HG02870 (cell line): ENCODE results near the gene HAO2.
"Not testable (repeated sequence)": the region's sequence is repeated elsewhere in the genome, so short reads cannot be mapped to it uniquely, and the experiment has no call there.

Experiments
- ATAC-seq: cut with Tn5 transposase; IDR thresholded peaks from one replicate; pipeline ENCODE4 v1.9.1; 2021; ENCODE audit warnings: mild to moderate bottlenecking, moderate library complexity; ENCODE audit not compliant: unreplicated experiment

HAO2 gene

DNA sequence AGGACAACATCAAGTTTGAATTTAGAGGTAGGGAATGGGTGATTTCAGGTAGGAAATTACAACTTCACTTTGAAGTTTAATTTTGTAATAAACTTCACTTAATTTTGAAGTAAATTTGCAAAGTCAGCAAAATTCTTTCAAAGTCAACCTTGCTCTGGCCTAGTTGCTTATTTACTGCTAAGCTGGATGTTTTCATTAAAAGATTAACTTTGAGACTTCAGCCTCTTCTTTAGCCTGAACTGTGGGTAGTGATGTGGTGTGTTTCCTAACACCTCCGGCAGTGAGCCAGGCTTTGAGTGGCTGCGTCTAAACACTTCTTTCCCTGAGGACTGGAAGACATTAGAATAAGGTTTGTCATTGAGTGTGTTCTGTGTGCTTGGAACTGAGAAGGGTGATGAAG, at the start of gene HAO2:
HAO2 (plus strand) TSS at position 232 of the 400 bp plus-strand sequence. CDS start 12,301 bp downstream, outside the sequence.
- ATAC-seq: no peak

DNA sequence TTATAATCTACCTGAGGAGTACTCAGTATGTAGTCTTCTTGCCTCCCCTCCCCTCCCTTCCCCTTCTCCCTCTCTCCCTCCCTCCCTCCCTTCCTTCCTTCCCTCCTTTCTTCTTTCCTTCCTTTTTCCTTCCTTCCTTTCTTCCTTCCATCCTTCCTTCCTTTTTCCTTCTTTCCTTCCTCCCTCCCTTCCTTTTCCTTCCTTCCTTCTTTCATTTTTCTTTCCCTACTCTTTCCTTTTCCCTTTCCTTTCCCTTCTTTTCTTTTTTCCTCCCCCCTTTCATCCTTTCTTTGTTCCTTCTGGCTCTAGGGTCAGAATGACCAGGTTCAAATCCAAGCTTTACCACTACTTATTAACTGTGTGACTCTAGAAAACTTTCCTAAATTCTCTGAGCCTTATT, 48.5 kb upstream of the HAO2 start:
- no peak for ATAC-seq

DNA sequence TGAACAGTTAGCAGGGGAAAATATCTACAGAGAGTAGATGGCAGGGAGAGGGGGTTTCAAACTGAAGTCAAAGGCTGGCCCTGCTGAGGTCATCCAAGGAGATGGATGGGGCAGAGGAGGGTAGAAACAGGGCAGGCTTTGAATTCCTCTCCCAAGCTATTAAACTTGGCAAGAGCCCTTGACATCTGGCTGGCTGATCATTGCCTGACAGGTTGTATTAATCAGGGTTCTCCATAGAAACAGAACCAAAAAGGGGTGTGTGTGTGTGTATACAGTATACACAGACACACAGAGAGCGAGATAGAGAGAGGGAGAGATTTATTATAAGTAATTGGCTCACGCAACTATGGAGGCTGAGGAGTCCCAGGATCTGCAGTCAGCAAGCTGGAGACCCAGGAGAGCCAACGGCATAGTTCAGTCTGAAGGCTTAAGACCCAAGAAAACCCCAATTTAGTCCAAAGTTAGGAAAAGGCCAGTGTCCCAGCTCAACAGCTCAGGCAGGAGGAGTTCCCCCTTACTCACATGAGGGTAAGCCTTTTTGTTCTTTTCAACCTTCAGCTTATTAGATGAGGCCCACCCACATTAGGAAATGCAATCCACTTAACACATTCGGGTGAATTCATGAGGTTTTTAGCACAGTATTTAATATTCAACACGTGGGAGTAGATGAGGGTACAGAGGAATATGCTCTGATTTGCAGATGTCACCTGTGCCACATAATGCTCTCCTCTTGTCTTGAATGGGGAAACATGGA, 46.7 kb upstream of the HAO2 start:
- ATAC-seq: no peak

DNA sequence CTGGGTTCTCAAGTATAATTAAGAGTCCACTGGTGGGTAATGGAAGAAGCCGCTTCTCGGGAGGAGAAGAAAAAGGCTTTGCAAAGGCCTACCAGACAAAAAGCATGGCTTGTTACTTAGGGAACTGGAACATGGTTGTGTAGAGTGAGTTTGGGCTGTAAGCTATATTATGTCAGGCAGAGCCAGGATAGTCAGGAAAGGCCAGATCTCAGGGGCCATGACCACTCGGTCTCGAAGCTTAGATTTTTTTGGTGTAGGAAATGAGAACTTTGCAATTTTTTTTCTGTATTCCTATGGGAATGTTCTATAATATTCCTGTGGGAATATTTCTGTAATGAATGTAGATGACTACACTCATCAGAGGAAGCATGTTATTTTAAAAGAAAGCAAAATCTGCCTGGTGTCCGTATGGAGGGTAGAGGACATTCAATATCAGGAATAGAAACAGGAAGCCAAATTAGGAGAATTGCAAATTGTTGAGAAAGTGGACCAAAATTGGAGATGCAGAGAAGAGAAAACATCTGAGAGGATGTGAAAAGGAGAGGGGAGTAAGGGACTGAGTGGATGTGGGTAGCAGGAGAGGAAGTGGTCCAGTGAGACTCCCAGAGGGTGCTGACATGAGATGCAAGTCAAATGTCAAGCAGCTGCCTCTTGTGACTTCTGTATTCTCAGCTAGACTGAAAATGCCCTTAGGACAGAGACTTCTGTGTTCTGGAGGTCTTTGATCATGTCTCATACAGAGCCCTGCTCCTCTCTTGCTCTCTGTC, 45.2 kb upstream of the HAO2 start:
- ATAC-seq: peak; percentile 92

DNA sequence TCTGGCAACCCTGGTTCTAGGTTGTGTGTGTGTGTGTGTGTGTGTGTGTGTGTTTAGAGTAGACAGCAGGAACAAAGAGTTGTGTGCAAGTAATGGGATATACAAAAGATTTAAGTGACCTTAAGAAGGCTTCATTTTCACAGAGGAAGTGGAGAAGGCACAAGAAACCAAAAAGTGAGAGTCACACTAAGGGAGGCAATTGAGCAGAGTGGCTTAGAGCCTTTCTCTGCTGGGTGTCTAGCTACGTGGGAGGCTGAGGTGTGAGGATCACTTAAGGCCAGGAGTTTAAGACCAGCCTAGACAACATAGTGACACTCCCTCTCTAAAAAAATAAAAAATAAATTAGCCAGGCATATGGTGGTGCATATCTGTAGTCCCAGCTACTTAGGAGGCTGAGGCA, 44.4 kb upstream of the HAO2 start:
- peak; percentile 26 for ATAC-seq

DNA sequence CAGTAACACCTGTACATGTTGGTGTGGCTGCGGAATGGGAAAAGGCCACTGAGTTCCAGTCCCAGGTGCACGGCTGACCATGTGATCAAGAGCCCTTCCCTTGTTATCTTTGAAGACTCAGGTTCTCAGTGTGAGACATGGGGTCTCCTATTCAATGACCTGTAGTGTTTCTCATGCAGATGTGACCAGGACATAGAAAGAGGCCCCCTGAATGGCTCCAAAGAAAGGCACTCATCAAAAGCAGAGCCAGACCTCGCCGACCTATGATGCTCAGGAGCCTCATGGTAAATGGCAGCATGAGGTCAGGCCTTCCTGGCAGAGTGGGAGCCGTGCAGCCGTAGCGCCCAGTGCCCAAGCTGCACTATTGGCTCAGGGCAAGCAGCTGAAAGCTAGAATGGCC, 42.3 kb upstream of the HAO2 start:
- no peak for ATAC-seq

DNA sequence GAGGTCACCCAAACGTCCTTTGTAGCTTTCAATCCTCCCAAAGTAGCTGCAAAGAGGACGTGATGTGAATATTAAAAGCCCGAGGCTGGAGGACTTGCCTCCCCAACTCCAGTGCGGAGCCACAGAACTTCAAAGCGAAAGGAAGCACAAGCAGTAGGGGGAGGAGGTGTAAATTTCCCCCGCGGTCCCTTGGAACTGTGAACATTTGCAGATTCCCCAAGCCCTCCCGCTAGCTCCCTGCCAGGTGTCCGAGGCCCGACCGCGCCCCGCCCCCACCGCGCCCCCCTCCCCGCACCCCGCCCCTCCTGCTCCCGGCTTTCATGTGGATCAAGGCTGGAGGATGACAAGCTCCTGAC, 41.5 kb upstream of the HAO2 start:
- no peak for ATAC-seq

DNA sequence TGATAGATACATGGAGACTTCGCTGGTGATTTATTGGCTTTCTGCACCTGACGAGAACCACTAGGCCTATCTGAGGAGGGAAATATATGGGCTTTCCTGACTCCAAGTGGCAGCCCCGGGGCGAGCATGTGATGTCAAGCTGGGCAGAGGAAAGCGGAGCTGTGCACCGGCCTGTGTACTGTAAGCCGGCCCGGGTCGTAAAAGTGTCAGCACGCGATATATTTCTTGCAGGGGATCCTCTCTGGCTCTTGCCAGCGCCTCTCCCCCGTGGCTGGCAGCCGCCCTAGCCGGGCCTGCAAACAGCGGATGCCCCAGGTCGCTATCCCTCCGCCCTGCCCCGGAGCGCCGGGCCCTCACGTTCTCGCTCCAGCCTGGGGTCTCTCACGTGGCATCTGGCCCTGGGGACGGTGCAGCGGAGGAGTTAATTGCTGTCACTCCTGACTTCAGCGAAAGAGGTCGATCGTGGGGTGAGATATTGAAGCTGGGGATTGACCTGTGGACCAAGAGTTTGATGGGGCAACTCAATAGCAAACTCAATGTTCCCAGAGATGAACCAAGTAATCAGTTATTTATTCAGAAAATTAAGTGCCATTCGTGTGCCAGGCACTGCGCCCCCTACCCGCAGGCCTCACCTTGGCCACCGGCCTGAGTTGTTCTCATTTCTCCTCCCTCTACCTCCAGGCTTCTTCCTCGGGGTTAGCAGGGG, 41.0 kb upstream of the HAO2 start:
- no peak for ATAC-seq

DNA sequence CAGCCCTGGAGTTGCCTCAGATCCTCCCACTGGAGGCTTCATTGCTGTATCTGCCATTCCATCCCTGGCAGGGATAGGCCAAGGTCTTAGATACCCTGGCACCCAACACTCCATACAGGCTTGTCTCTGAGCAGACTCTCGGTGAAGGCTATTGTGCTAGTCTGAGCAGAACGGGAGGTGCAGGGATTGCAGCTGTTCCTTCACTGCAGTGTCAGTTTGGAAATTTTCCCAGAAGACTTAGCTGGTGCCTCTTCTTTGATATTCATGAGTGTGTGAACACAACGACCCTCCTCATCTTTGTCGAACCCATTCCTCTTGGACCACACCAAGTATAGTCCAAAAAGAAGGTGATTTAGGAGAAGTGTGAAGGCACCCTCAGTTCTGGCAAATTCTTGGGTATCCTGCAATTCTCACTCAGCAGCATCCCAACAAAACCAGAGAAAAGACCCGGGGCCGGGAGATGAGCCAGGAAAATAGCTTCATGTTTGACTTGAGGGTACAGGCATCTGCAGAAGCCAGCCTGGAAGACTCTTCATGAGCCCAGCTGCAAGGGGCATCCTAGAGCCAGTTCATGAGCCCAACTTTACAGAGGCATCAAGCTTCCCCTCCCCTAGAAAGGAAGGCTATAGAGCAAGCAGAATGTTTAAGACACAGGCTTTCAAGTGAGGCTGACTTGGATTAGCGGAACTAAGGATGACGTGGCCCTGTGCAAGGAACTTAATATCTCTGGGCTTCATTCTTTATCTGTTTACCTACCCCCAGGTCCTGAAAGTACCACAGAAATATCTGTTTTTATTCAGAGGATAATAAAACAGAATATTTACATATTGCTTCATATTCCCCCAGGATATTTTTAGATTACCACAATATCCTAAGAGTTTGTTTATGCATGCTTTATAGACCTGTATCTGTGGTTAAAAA, 38.8 kb upstream of the HAO2 start:
- no peak for ATAC-seq

DNA sequence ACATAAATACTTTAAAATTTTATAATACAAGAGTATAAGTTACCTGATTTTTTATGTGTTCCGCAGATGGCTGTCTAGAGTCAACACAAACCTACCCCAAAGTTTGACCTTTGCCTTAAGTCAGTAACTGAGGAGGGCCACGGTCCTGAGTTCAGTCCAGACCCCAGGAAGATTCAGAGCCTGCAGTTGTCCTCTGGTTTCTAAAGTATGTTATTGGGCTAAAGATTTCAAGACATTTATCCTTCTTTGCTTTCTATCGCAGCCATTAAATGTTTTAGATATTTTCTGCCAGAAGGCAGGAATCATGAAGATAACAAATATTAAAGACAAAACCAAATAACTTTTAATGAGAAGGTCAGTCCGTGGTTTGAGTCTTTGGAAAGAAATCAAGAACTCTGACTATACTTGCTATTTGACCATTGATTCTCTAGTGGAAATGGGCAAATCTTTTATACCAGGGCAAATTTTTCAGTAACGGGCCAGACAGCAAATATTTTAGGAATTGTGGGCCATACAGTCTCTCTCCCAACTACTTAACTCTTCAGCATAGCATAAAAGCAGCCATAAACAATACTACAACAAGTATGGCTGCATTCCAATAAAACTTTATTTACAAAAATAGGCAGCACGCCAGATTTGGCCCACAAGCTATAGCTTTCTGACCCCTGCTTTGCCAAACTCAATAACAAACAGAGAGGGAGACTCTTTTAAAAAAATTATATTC, 38.0 kb upstream of the HAO2 start:
- ATAC-seq: no peak

DNA sequence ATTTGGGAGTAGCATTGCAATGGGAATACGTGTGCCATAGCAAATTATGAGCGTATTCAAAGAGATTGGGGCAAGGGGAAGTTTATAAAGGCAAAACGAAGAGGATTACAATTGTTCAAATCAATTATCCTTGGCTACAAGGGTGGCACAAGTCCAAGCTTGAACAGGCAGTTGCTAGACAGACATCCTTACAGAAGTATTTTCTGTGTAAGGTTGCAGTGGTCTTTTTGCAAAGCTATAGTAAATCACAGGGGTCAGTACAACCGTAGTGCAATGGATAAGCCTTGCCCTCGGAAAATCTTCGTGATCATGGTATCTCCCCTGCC, 37.4 kb upstream of the HAO2 start:
- ATAC-seq: no peak

DNA sequence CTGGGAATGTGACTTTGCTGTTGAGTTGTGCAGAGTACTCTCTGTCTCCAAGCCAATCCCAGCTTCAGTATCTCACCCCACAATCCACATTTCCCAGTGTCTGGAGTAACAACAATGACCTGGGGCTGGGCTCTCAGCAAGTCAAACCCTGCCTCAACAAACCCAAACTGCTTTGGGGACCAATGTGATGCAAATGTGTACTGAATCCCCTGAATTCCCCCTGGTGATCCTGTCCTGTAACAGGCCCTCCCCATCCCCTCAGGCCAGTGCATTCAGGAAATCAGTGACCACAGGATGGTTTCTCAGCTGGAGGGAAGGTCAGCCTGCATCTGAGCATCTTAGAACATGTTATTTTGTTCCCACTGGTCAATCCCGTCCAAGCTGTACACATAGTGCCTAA, 36.7 kb upstream of the HAO2 start:
- ATAC-seq: no peak

DNA sequence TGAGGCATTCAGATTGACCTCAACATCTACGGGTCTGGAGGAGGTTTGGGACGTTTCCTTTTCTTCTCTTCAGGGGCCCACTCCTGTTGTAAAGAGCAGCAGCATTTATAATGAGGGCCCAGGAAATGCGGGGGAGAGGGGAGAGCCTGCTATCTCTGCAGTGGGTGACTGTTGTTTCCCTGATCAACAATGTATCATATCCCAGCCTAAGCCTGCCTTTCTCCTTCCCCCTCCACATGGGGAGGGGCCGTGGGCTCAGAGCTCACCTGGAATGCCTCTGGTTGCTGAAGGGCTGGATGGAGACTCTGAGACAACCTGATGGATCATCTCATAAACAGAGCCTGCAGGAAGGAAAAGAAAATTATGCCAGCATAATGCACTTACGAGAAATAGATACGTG, 36.0 kb upstream of the HAO2 start:
- no peak for ATAC-seq

DNA sequence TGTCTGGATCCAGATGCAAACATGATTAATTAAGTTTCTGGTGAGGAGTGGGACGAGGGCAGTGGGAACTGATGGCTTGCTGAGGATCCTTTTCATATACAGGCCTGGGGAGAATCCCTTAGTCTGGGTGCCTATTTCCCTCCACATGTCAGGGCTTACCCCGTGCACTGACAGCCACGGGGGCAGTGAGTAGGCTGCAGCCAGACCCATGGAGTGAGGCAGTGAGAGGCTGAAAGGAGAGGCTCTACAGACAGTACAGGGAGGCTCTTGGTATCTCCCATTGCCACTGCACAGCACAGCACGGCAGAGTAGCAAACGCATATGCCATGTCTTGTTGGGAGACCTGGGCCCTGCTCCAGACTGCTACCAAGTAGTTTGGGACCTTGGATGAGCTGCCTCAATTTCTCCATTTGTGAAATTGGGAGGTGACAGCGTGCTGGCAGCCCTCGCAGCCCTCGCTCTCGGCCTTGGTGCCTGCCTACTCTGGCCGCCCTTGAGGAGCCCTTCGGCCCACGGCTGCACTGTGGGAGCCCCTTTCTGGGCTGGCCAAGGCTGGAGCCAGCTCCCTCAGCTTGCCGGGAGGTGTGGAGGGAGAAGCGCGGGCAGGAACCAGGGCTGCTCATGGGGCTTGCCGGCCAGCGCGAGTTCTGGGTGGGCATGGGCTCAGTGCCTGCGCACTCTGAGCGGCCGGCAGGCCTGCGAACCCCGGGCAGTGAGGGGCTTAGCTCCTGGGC, 35.3 kb upstream of the HAO2 start:
- no peak for ATAC-seq

DNA sequence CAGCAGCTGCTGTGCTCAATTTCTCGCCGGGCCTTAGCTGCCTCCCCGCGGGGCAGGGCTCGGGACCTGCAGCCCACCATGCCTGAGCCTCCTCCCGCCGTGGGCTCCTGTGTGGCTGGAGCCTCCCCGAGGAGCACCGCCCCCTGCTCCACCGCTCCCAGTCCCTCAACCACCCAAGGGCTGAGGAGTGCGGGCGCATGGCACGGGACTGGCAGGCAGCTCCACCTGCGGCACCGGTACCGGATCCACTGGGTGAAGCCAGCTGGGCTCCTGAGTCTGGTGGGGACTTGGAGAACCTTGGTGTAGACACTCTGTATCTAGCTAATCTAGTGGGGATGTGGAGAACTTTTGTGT, 34.7 kb upstream of the HAO2 start:
- ATAC-seq: not testable (repeated sequence)

DNA sequence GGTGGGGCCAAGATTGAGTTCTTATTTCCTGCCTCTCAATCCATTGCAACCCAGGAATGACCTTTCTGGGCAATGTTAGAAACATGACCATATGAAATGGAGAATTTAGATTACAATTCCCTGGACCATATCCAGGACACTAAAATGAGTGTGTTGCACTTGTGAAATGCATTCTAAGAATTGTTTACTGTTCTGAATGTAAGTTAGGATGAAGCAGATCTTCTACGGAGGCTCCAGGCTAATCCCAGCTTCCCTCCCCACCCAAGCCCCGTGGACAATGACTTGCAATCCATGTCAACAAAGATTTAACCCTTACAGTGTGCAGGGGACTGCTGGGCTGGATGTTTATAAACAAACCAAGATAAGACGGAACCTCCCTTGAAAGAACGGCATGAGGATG, 31.7 kb upstream of the HAO2 start:
- ATAC-seq: no peak

DNA sequence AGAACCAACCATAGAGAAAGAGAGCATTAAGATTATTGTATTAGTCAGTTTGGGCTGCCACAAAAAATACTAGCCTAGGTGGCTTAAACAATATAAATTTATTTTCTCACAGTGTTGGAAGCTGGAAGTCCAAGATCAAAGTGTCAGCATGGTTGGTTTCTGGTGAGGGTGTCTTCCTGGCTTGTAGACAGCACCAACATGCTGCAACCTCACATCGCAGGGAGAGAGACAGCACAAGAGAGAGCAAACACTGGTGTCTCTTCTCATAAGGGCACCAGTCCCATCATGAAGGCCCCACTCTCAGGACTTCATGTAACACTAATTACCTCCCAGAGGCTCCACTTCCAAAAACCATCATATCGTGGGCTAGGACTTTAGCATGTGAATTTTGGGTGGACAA, 30.6 kb upstream of the HAO2 start:
- ATAC-seq: no peak

DNA sequence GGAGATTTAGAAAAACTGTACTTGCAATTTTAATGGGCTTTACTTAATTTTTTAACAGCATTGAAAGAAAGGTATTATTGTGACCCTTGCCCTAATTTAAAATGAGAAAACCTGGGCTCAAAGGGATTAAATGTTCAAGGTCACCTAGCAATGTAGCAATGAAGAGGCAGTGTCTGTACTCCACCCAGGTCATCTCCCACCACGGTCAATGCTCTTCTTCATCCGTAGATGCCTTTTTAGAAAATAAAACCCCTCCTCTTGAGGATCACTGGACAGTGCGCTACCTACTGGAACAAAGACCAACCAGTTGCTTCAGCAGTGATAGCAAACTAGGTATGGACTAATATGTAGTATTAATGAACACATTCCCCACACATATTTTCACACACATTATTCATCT, 29.8 kb upstream of the HAO2 start:
- ATAC-seq: no peak

DNA sequence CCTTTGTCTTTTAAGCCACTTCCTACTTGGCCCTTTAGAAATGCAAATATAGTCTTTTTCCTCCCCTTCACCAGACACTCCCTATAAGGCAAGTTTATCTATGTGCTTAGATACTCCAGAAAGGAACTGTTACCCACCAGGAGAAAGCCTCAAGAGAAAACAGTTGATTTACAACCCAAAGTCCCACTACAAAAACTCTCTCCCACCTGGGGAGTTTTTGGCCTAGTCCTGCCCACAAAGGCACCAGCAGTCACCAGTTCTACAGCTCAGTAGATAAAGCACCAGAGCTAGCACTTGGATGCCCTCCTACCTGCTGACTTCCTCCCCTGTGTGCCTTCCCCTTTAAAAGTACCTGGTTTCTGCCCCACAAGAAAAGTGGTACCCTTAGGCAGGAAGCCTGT, 27.7 kb upstream of the HAO2 start:
- no peak for ATAC-seq
